HEK293 (cell line): ENCODE data around the gene DGKG.

Experiments used
- CTCF ChIA-PET: fragments of 350-600 bp; formaldehyde crosslinking; extraction: SDS; loops from one replicate; lab custom pipeline; 2021; ENCODE audit warnings: antibody characterized with exemption; lab: Yijun Ruan, JAX
- POLR2A ChIA-PET: fragments of 300-600 bp; formaldehyde crosslinking; extraction: SDS; loops from one replicate; lab custom pipeline; 2020; ENCODE audit warnings: antibody characterized with exemption, inconsistent platforms; lab: Yijun Ruan, JAX
- H3K27ac ChIP-seq: fragments of 200-500 bp; sonication (Bioruptor generic); 2 replicates; pipeline ENCODE4 v1.5.1; 2014; ENCODE audit warnings: low read depth, low read length, control low read depth, inconsistent platforms; ENCODE audit errors: extremely low read depth
- H3K36me3 ChIP-seq, 2 experiments: fragments of 200-500 bp in 1 of 2; sonication (Bioruptor generic) in 1 of 2; 1 replicate in 1 of 2; 2 replicates in 1 of 2; pipeline ENCODE4 v1.5.1; 2014 to 2017; ENCODE audit warnings: inconsistent platforms in 2 of 2, low read length in 2 of 2; ENCODE audit not compliant: control insufficient read depth in 2 of 2, insufficient read depth in 1 of 2
- H3K4me1 ChIP-seq: fragments of 200-500 bp; sonication (Bioruptor generic); 2 replicates; pipeline ENCODE4 v1.5.1; 2014; ENCODE audit warnings: mild to moderate bottlenecking, low read length, inconsistent platforms; ENCODE audit not compliant: control insufficient read depth, insufficient read depth
- H3K4me3 ChIP-seq: 2 replicates; pipeline ENCODE4 v1.5.1; 2011; ENCODE audit warnings: low read depth, mild to moderate bottlenecking, control low read depth, low read length, moderate library complexity
- H3K9me3 ChIP-seq: fragments of 200-500 bp; sonication (Bioruptor generic); 2 replicates; pipeline ENCODE4 v1.5.1; 2014; ENCODE audit warnings: low read depth, low read length, inconsistent platforms; ENCODE audit not compliant: control insufficient read depth, insufficient read depth
- OSR2 ChIP-seq: fragments of 450-650 bp; formaldehyde crosslinking; IDR thresholded peaks from 2 replicates; pipeline ENCODE4 v1.5.1; 2016; ENCODE audit warnings: missing biosample characterization, missing genetic modification characterization
- ZNF248 ChIP-seq: fragments of 450-650 bp; formaldehyde crosslinking; IDR thresholded peaks from 2 replicates; pipeline ENCODE4 v1.5.1; 2017; ENCODE audit warnings: missing biosample characterization, missing genetic modification characterization
- ZNF394 ChIP-seq: fragments of 450-650 bp; formaldehyde crosslinking; IDR thresholded peaks from 2 replicates; pipeline ENCODE4 v1.5.1; 2016; ENCODE audit warnings: missing biosample characterization, missing genetic modification characterization, mild to moderate bottlenecking, moderate library complexity, borderline replicate concordance
- ZNF629 ChIP-seq: fragments of 450-650 bp; formaldehyde crosslinking; IDR thresholded peaks from 2 replicates; pipeline ENCODE4 v1.5.1; 2017; ENCODE audit warnings: missing biosample characterization, missing genetic modification characterization
- ZNF707 ChIP-seq: fragments of 450-650 bp; formaldehyde crosslinking; IDR thresholded peaks from 2 replicates; pipeline ENCODE4 v1.5.1; 2016; ENCODE audit warnings: missing biosample characterization, missing genetic modification characterization
- TF ChIP-seq, protein P1 (sequence below): fragments of 450-650 bp; formaldehyde crosslinking; conservative IDR thresholded peaks from 2 replicates; pipeline ENCODE4 v1.5.1; 2016; ENCODE audit warnings: low read depth, missing biosample characterization, missing genetic modification characterization
- TF ChIP-seq, protein P2 (sequence below): fragments of 450-650 bp; formaldehyde crosslinking; IDR thresholded peaks from 2 replicates; pipeline ENCODE4 v1.5.1; 2016; ENCODE audit warnings: missing biosample characterization, missing genetic modification characterization, low read depth
- TF ChIP-seq, protein P3 (sequence below): fragments of 450-650 bp; formaldehyde crosslinking; IDR thresholded peaks from 2 replicates; pipeline ENCODE4 v1.5.0; 2017; ENCODE audit warnings: missing biosample characterization, missing genetic modification characterization, borderline replicate concordance
- TF ChIP-seq, protein P4 (sequence below): fragments of 450-650 bp; formaldehyde crosslinking; IDR thresholded peaks from 2 replicates; pipeline ENCODE4 v1.5.1; 2016; ENCODE audit warnings: missing biosample characterization, missing genetic modification characterization, borderline replicate concordance
- TF ChIP-seq, protein P5 (sequence below): fragments of 450-650 bp; formaldehyde crosslinking; IDR thresholded peaks from 2 replicates; pipeline ENCODE4 v1.5.1; 2016; ENCODE audit warnings: missing biosample characterization, missing genetic modification characterization

The DGKG gene

DNA sequence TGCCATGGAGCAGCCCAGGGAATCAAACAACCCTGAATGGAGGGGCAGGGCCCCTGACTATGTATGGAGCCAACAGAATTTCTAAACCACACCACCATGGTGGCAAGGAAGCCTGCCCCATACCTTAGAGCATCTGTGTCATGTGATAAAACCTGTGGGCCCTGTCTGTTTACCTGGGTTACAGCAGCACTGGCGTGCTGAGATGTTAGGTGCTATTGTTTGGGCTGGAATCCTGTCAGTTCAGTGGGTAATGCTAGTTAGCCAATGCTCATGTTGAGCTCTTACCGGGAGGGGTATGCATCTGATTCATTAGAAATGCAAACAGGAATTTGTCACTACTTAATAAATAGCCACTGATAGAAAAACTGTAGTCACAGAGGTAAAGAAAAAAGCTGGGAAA is 189.7 kb downstream of the DGKG start (continued):
- TF ChIP-seq, protein P1, sequence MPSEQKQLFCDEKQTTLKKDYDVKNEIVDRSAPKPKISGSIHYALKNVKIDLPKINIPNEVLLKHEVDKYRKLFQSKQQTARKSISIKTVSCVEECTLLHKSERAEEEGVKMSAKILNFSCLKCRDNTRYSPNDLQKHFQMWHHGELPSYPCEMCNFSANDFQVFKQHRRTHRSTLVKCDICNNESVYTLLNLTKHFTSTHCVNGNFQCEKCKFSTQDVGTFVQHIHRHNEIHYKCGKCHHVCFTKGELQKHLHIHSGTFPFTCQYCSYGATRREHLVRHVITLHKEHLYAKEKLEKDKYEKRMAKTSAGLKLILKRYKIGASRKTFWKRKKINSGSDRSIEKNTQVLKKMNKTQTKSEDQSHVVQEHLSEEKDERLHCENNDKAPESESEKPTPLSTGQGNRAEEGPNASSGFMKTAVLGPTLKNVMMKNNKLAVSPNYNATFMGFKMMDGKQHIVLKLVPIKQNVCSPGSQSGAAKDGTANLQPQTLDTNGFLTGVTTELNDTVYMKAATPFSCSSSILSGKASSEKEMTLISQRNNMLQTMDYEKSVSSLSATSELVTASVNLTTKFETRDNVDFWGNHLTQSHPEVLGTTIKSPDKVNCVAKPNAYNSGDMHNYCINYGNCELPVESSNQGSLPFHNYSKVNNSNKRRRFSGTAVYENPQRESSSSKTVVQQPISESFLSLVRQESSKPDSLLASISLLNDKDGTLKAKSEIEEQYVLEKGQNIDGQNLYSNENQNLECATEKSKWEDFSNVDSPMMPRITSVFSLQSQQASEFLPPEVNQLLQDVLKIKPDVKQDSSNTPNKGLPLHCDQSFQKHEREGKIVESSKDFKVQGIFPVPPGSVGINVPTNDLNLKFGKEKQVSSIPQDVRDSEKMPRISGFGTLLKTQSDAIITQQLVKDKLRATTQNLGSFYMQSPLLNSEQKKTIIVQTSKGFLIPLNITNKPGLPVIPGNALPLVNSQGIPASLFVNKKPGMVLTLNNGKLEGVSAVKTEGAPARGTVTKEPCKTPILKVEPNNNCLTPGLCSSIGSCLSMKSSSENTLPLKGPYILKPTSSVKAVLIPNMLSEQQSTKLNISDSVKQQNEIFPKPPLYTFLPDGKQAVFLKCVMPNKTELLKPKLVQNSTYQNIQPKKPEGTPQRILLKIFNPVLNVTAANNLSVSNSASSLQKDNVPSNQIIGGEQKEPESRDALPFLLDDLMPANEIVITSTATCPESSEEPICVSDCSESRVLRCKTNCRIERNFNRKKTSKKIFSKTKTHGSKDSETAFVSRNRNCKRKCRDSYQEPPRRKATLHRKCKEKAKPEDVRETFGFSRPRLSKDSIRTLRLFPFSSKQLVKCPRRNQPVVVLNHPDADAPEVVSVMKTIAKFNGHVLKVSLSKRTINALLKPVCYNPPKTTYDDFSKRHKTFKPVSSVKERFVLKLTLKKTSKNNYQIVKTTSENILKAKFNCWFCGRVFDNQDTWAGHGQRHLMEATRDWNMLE (tag by site-specific recombination) = no peak
- TF ChIP-seq, protein P2, sequence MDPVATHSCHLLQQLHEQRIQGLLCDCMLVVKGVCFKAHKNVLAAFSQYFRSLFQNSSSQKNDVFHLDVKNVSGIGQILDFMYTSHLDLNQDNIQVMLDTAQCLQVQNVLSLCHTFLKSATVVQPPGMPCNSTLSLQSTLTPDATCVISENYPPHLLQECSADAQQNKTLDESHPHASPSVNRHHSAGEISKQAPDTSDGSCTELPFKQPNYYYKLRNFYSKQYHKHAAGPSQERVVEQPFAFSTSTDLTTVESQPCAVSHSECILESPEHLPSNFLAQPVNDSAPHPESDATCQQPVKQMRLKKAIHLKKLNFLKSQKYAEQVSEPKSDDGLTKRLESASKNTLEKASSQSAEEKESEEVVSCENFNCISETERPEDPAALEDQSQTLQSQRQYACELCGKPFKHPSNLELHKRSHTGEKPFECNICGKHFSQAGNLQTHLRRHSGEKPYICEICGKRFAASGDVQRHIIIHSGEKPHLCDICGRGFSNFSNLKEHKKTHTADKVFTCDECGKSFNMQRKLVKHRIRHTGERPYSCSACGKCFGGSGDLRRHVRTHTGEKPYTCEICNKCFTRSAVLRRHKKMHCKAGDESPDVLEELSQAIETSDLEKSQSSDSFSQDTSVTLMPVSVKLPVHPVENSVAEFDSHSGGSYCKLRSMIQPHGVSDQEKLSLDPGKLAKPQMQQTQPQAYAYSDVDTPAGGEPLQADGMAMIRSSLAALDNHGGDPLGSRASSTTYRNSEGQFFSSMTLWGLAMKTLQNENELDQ (tag by site-specific recombination) = no peak

DNA sequence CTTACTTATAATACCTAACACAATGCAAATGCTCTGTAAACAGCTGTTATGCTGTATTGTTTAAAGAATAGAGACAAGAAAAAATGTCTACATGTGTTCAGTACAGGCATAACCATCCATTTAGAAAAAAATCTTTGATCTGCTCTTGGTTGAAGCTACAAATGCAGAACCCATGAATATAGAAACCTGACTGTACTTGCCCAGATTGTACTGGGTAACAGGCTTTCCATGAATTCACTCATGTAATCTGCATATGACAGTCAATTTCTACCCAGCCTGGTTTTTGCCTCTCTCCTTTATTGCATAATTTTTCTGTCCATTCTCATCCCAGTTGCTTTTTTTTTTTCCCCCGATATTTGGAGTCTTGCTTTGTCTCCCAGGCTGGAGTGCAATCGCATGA is 190.5 kb downstream of the DGKG start:
- no peaks in the 10 kb centered on the region for H3K9me3 ChIP-seq
- TF ChIP-seq, protein P3, sequence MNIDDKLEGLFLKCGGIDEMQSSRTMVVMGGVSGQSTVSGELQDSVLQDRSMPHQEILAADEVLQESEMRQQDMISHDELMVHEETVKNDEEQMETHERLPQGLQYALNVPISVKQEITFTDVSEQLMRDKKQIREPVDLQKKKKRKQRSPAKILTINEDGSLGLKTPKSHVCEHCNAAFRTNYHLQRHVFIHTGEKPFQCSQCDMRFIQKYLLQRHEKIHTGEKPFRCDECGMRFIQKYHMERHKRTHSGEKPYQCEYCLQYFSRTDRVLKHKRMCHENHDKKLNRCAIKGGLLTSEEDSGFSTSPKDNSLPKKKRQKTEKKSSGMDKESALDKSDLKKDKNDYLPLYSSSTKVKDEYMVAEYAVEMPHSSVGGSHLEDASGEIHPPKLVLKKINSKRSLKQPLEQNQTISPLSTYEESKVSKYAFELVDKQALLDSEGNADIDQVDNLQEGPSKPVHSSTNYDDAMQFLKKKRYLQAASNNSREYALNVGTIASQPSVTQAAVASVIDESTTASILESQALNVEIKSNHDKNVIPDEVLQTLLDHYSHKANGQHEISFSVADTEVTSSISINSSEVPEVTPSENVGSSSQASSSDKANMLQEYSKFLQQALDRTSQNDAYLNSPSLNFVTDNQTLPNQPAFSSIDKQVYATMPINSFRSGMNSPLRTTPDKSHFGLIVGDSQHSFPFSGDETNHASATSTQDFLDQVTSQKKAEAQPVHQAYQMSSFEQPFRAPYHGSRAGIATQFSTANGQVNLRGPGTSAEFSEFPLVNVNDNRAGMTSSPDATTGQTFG (tag by site-specific recombination) = no peak
- TF ChIP-seq ZNF248 (tag by site-specific recombination) (no peak), ZNF394 (tag by site-specific recombination) (no peak), ZNF629 (tag by site-specific recombination) (no peak), ZNF707 (tag by site-specific recombination) (no peak), OSR2 (tag by site-specific recombination) (no peak)
- TF ChIP-seq, protein P4, sequence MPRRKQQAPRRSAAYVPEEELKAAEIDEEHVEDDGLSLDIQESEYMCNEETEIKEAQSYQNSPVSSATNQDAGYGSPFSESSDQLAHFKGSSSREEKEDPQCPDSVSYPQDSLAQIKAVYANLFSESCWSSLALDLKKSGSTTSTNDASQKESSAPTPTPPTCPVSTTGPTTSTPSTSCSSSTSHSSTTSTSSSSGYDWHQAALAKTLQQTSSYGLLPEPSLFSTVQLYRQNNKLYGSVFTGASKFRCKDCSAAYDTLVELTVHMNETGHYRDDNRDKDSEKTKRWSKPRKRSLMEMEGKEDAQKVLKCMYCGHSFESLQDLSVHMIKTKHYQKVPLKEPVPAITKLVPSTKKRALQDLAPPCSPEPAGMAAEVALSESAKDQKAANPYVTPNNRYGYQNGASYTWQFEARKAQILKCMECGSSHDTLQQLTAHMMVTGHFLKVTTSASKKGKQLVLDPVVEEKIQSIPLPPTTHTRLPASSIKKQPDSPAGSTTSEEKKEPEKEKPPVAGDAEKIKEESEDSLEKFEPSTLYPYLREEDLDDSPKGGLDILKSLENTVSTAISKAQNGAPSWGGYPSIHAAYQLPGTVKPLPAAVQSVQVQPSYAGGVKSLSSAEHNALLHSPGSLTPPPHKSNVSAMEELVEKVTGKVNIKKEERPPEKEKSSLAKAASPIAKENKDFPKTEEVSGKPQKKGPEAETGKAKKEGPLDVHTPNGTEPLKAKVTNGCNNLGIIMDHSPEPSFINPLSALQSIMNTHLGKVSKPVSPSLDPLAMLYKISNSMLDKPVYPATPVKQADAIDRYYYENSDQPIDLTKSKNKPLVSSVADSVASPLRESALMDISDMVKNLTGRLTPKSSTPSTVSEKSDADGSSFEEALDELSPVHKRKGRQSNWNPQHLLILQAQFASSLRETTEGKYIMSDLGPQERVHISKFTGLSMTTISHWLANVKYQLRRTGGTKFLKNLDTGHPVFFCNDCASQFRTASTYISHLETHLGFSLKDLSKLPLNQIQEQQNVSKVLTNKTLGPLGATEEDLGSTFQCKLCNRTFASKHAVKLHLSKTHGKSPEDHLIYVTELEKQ (tag by site-specific recombination) = no peak
- TF ChIP-seq, protein P5, sequence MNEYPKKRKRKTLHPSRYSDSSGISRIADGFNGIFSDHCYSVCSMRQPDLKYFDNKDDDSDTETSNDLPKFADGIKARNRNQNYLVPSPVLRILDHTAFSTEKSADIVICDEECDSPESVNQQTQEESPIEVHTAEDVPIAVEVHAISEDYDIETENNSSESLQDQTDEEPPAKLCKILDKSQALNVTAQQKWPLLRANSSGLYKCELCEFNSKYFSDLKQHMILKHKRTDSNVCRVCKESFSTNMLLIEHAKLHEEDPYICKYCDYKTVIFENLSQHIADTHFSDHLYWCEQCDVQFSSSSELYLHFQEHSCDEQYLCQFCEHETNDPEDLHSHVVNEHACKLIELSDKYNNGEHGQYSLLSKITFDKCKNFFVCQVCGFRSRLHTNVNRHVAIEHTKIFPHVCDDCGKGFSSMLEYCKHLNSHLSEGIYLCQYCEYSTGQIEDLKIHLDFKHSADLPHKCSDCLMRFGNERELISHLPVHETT (tag by site-specific recombination) = no peak
- H3K4me3 ChIP-seq = no peak overlapping the region
- H3K27ac ChIP-seq = no peak overlapping the region
- H3K4me1 ChIP-seq = peaks cover under 1% of the 10 kb centered on the region; the same call in 1 of the 2 replicates
- H3K36me3 ChIP-seq = no peaks in the 10 kb centered on the region
- CTCF ChIA-PET = no interaction called here
- POLR2A ChIA-PET = no interaction called here
